Gastroesophageal sphincter (tissue), 3 donors: ENCODE results near the gene CNTNAP2.

Source experiments
- EP300 ChIP-seq: sonication (generic); formaldehyde crosslinking; IDR thresholded peaks from one replicate; pipeline ENCODE4 v1.6.1; 2017; ENCODE audit warnings: antibody characterized with exemption, mild to moderate bottlenecking
- POLR2A ChIP-seq, 2 donors: fragments of 450-650 bp; IDR thresholded peaks; one replicate each; pipeline ENCODE4 v1.6.1; 2017; ENCODE audit warnings: antibody characterized with exemption in 2 of 2, mild to moderate bottlenecking in 2 of 2, moderate library complexity in 1 of 2
- TF ChIP-seq, protein P1 (sequence below), 4 experiments: fragments of 200-600 bp in 2 of 4; fragments of 450-650 bp in 2 of 4; sonication (generic) in 1 of 4; IDR thresholded peaks; one replicate each; pipeline ENCODE4 v1.5.1; 2017 to 2019; ENCODE audit warnings: antibody characterized with exemption in 4 of 4, mild to moderate bottlenecking in 2 of 4, moderate library complexity in 2 of 4

DNA sequence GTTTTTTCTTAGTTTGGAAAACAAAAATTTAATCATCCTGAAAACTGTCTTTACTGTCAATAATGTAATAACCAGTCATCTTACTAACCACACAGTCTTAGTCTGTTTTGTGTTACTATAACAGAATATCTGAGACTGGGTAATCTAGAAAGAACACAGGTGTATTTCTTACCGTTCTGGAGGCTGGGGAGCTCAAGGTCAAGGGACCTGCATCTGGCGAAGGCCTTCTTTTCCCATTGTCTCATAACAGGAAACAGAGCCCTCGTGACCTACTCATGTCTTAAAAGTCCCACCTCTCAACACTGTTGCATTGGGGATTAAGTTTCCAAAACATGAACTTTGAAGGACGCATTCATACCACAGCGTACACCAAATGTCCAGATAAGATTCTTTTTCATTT lies 932.3 kb downstream of the CNTNAP2 start:
- TF ChIP-seq, protein P1, sequence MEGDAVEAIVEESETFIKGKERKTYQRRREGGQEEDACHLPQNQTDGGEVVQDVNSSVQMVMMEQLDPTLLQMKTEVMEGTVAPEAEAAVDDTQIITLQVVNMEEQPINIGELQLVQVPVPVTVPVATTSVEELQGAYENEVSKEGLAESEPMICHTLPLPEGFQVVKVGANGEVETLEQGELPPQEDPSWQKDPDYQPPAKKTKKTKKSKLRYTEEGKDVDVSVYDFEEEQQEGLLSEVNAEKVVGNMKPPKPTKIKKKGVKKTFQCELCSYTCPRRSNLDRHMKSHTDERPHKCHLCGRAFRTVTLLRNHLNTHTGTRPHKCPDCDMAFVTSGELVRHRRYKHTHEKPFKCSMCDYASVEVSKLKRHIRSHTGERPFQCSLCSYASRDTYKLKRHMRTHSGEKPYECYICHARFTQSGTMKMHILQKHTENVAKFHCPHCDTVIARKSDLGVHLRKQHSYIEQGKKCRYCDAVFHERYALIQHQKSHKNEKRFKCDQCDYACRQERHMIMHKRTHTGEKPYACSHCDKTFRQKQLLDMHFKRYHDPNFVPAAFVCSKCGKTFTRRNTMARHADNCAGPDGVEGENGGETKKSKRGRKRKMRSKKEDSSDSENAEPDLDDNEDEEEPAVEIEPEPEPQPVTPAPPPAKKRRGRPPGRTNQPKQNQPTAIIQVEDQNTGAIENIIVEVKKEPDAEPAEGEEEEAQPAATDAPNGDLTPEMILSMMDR (IDR thresholded peaks at IDR 0.05) = no peak
- TF ChIP-seq POLR2A (IDR thresholded peaks at IDR 0.05) (no peak), EP300 (no peak)
